Testis (tissue), 3 donors: Measurements from ENCODE around the gene ASAP2. TPM values are rescaled to one million over a fixed set of nuclear protein-coding genes. Genes with fewer than 3 reads are reported as not detected.

Experiments
- DNase-seq: peaks from one replicate; pipeline ENCODE4 v3.0.0-alpha.2; 2019
- H3K27ac ChIP-seq, 2 donors: fragments of 200-600 bp; sonication (generic); one replicate each; pipeline ENCODE4 v1.5.1; 2019
- H3K27me3 ChIP-seq: fragments of 200-600 bp; sonication (generic); one replicate; pipeline ENCODE4 v1.5.1; 2019
- H3K36me3 ChIP-seq: fragments of 200-600 bp; sonication (generic); one replicate; pipeline ENCODE4 v1.5.1; 2017; ENCODE audit warnings: low read depth; ENCODE audit errors: missing control alignments
- H3K4me1 ChIP-seq: fragments of 200-600 bp; sonication (generic); one replicate; pipeline ENCODE4 v1.5.1; 2019
- H3K4me3 ChIP-seq, 2 donors: fragments of 200-600 bp; sonication (generic); one replicate each; pipeline ENCODE4 v1.5.1; 2017 to 2019
- H3K9me3 ChIP-seq: fragments of 200-600 bp; sonication (generic); one replicate; pipeline ENCODE4 v1.5.1; 2017
- CTCF ChIP-seq, 3 experiments: fragments of 450-650 bp in 2 of 3; fragments of 200-600 bp in 1 of 3; sonication (generic) in 1 of 3; IDR thresholded peaks; one replicate each; pipeline ENCODE4 v1.5.1; 2016 to 2019; ENCODE audit warnings: antibody characterized with exemption in 3 of 3, mild to moderate bottlenecking in 2 of 3, moderate library complexity in 1 of 3
- POLR2A ChIP-seq: fragments of 450-650 bp; IDR thresholded peaks from one replicate; pipeline ENCODE4 v1.6.1; 2017; ENCODE audit warnings: antibody characterized with exemption, mild to moderate bottlenecking, moderate library complexity
- WGBS, 2 donors: methylation state at CpG; one replicate each; pipeline ENCODE4 v1.1.5; 2018; 5-methylcytosine and 5-hydroxymethylcytosine counted together
- intact Hi-C: fragments of 100-400 bp; cut with DNase I; formaldehyde crosslinking; loops from one replicate; pipeline ENCODE4 v1.15.1; 2023; ENCODE audit warnings: low total_unique reads
- polyA plus RNA-seq: library from polyadenylated mRNA; stranded (reverse); fragments of 350-450 nt; fragmentation: Illumina TruSeq; extraction: RNeasy Lipid Tissue Mini Kit (QIAGEN cat#74804); gene quantifications from one replicate; pipeline ENCODE4 v1.2.3, GENCODE V29; 2014; ENCODE audit warnings: low read depth, low replicate concordance; ENCODE audit not compliant: insufficient read depth
- total RNA-seq, 2 donors: library from RNA; depleted of rRNA; stranded (reverse); fragments of >200 nt; gene quantifications; one replicate each; pipeline ENCODE4 v1.2.3, GENCODE V29; 2016

The ASAP2 gene
- total and polyA plus RNA-seq, 3 donors from 2014 or later, result 42.4 to 87.2 (median 79.0) TPM

- Histone ChIP-seq H3K9me3 (no peaks in the 10 kb centered on the region), H3K27me3 (no peaks in the 10 kb centered on the region), H3K36me3 (no peaks in the 10 kb centered on the region), H3K27ac (no peak overlapping the region), H3K4me3 (no peak overlapping the region), H3K4me1 (no peaks in the 10 kb centered on the region)
- intact Hi-C loops, result no loop called here
- TF ChIP-seq CTCF (IDR thresholded peaks at IDR 0.05) (no peak), POLR2A (no peak)
- 93 to 100% methylated on average over 1 of the region's 1 CpG for WGBS, 2 donors
- no peak for DNase-seq
Measured at GRCh38 chr2:9451231-9451630, 244.6 kb downstream of the ASAP2 start.

Other genes with a start within 250 kb of the ASAP2 start
- 10 to 100 TPM; 24.2 to 24.8 TPM for gene MBOAT2, start 203.1 kb upstream of the ASAP2 start, total RNA-seq
- 21.2 TPM for gene MBOAT2, start 203.1 kb upstream of the ASAP2 start, polyA plus RNA-seq
- 10 to 100 TPM; 31.3 to 38.1 TPM for gene ITGB1BP1, start 216.7 kb downstream of the ASAP2 start, total RNA-seq
- 45.6 TPM for gene ITGB1BP1, start 216.7 kb downstream of the ASAP2 start, polyA plus RNA-seq
- gene CPSF3, start 216.8 kb downstream of the ASAP2 start, total RNA-seq, result 10 to 100 TPM; 54.4 to 72.3 TPM
- gene CPSF3, start 216.8 kb downstream of the ASAP2 start, polyA plus RNA-seq, result 112 TPM